GM13977 (cell line): Measurements from ENCODE around the gene E4F1.

Experiments used
- DNase-seq: peaks from one replicate; pipeline ENCODE4 v3.0.0; 2012; ENCODE audit warnings: low spot score
- CTCF ChIP-seq: IDR thresholded peaks from 2 replicates; pipeline ENCODE4 v1.5.1; 2012; ENCODE audit warnings: mild to moderate bottlenecking, control low read depth; ENCODE audit not compliant: insufficient read depth; ENCODE audit errors: extremely low read depth, missing control alignments
- in situ Hi-C: fragments of 300-500 bp; cut with MboI; formaldehyde crosslinking; loops from one replicate; pipeline ENCODE4 v1.12.0; 2022; ENCODE audit warnings: low sequenced_read_pairs, low pct_unique_long_range_greater_than_20kb, mixed read lengths, inconsistent platforms; ENCODE audit not compliant: unreplicated experiment

The E4F1 gene

DNA sequence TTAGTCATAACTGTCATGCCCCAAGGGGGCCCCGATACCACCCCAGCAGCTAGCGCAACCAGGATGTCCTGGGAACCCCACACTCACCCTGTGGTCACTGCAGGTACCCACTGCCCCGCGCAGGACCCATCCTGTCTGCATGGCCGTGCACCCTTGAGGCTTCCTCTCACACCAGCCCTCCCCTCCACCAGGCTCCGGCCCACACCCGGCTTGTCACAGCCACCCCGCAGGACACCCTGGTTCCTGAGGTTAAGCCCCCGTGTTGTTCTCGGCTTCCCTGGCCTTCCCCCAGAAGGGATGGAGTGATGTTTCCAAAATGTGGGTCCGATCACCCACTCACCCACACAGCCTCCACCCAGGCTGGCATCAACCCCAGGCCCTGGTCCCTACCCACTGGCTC lies 20.4 kb downstream of the E4F1 start:
- no peak for DNase-seq
- no peak for TF ChIP-seq CTCF
- in situ Hi-C loops: no loop called here

GRCh38 chr16:2244301-2244700 lies 20.9 kb downstream of the E4F1 start:
- in situ Hi-C loops: no loop called here
- no peak for DNase-seq
- no peak for TF ChIP-seq CTCF

DNA sequence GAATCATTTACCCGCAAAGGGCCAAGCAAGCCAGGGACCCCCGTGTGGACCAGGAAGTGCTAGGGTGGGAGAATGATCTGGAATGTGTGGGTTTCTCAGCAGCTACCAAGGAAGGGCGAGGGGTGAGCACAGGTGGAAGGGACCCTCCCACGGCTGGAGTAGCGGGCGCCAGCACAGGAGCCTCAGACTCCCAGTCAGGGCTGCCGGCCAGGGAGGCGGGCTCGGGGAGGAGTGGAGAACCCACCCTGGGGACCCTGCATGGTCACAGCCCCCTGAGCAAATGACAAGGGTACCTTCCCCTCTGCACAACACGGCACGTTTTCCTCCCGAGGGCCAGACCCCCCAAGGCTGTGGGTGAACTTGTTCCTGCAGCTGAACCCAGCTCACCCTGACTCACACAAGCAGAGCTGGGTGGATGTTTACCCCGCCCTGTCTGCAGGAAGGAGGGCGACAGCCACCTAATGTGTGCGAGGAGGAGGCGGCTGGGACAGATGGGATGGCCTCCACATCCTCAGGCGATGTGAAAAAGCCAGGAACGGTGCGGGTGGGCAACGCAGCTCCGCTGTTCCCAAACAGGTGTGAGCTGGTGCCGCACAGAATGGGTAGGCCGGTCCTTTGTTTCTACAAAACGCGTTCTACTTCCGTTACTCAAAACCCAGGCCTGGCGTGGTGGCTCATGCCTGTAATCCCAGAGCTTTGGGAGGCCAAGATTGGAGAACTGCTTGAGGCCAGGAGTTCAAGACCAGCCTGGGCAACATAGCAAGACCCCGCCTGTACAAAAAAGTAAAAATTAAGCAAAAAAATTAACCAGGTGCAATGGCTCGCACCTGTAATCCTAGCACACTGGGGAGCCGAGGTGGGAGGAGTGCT lies 21.8 kb downstream of the E4F1 start:
- DNase-seq: no peak
- in situ Hi-C loops: no loop called here
- TF ChIP-seq CTCF: no peak

- no peak for TF ChIP-seq CTCF
- in situ Hi-C loops: no loop called here
- no peak for DNase-seq
Observed at GRCh38 chr16:2246301-2246885, 23.0 kb downstream of the E4F1 start.

DNA sequence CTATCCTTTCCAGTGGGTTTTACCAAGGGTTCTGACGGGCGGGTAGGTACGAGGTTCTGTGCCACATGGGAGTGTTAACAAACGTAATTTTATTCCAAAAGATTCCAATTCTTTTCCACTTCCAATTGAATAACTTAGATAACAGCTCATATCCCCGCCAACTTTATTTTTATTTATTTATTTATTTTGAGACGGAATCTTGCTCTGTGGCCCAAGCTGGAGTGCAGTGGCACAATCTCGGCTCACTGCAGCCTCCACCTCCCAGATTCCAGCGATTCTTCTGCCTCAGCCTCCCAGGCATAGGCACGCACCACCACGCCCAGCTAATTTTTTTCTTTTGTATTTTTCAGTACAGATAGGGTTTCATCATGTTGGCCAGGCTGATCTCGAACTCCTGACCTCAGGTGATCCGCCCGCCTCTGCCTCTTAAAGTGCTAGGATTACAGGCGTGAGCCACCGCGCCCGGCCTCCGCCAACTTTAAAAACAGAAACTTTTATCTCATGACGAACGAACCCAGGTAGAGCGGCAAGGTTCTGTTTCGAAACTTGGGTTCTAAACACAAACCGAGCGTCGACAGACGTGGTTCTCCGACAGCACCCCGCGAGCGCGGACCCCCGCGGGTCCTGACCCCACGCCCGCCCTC lies 27.4 kb downstream of the E4F1 start:
- no peak for TF ChIP-seq CTCF
- in situ Hi-C loops: no loop called here
- no peak for DNase-seq

DNA sequence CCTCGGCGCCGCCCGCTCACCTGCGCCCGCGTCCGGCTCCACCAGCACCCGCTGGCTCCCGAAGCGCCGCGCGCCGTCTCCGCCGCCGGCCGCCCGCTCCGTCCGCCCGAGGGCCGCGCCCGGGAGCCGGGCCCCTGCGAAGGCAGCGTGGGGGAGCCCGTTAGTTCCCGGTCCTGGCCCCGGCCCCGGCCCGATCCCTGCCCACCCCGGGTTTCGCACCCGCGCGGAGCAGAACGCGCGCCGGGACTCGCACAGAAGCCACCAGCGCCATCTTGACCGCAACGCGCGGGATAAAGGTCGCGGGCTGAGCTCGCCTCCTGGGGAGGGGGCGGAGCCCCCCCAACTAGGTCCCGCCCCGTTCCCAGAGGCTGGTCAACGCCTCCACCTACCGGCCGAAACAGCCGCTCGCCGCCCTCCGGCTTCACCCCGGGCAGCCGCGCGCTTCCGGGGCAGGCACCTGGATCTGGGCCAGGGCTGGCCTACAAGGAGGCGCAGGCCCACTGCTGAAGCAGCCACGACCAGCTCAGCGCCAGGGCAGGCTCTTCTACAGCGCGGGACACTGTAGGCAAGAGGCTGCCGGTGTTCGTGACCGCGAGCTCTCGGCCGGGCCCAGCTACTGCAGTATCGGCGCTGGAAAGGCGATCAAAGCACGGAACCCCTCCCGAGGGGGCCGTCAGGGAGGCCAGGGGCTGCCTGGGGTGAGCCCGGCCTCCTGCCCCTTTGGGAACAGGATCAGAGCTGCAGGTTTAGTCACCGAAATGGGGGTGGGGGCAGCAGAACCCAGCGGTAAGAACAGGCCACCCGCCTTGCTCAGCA lies 28.1 kb downstream of the E4F1 start, which contains the start of gene ECI1:
Gene ECI1 (minus strand): TSS at position 292 of the 816 bp plus-strand sequence. CDS start 21 bp downstream, at position 271.
- TF ChIP-seq CTCF: peak; percentile 68
- peak; percentile 100 for DNase-seq
- in situ Hi-C loops: no loop called here
